GM21737 (cell line): Measurements from ENCODE around the gene DAND5.
A peak's percentile ranks its signal among the peaks of the same experiment; 100 is the strongest.

ENCODE experiments used
- ATAC-seq: cut with Tn5 transposase; IDR thresholded peaks from one replicate; pipeline ENCODE4 v1.9.1; 2021; ENCODE audit warnings: mild to moderate bottlenecking, moderate library complexity; ENCODE audit not compliant: unreplicated experiment

The DAND5 gene, protein sequence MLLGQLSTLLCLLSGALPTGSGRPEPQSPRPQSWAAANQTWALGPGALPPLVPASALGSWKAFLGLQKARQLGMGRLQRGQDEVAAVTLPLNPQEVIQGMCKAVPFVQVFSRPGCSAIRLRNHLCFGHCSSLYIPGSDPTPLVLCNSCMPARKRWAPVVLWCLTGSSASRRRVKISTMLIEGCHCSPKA

DNA sequence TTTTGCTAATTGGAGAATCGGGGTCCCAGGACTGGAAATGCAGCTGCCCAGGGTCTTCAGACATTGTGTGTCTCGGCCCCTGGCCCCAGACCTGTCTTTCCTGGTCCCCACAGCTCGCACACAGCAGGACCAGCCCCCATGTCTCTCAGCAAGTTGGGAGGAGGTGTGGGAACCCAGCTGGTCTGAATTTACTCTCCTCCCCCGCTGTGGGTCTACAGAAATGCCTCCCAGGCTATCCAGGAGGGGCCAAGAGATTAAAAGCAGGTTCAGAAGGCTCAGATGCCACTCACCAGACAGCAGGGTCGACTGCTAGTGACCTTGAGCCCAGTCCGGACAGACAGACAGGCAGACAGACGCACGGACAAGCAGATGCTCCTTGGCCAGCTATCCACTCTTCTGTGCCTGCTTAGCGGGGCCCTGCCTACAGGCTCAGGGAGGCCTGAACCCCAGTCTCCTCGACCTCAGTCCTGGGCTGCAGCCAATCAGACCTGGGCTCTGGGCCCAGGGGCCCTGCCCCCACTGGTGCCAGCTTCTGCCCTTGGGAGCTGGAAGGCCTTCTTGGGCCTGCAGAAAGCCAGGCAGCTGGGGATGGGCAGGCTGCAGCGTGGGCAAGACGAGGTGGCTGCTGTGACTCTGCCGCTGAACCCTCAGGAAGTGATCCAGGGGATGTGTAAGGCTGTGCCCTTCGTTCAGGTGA, at the start of gene DAND5:
Gene DAND5, plus strand, starts transcription at position 285 of the 697 bp plus-strand sequence. Its CDS starts 85 bp downstream, at position 370.
- no peak for ATAC-seq

DNA sequence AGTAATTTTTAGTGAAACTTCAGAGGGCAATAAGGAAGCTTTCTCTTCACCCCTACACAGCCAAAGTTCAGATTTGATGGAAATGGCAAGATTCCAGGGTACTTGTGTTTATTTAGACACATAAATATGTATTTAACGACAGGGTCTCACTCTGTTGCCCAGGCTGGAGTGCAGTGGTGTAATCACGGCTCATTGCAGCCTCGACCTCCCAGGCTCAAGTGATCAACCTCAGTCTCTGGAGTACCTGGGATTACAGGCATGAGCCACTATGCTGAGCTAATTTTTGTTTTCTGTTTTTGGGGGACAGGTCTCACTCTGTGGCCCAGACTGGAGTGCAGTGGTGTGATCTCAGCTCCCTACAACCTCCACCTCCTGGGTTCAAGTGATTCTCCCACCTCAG, 48.3 kb upstream of the DAND5 start:
- ATAC-seq: no peak

DNA sequence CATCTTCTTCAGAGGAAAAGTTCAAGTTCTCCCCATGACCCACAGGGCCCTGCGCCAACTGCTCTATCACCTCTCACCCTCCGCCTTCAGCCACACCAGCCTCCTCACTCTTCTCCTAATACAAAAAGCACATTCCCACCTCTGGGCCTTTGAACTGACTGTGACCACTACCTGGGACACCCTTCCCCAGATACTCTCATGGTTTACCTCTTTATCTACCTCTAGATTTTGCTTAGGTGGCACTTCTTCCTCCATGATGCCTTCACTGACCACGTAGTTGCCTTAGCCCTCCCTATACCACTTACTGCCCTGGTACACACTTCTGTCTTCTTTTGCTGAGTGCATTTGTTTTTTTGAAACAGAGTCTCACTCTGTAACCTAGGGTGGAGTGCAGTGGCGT, 46.4 kb upstream of the DAND5 start:
- ATAC-seq: no peak

DNA sequence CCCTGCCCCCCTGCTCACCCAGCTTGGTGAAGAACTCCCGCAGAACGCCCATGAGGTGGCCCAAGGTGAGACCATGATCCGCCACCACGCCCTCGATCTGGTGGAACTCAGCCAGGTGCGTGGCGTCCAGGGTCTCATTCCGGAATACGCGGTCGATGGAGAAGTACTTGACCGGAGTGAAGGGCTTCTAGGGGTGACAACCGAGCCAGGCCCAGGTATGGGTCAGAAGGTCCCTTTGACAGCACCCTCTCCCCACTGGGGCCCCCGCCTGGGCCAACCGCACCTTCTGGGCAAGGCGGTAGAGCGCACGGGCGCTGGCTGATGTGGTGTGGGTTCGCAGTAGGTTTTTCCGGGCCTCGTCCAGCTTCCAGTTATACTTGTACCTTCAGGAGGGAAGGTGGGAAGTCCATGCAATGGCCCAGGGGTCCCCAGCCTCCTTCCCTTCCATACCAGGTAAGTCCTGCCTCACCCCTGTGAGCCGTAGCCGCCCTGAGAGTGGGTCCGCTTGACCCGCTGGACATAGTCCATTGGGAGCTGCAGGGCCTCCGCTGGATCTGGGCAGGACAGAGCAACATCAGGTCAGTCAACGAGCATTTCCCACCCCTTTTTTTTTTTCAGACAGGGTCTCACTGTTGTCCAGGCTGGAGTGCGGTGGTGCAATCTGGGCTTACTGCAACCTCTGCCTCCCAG, 44.6 kb upstream of the DAND5 start:
- ATAC-seq: no peak

DNA sequence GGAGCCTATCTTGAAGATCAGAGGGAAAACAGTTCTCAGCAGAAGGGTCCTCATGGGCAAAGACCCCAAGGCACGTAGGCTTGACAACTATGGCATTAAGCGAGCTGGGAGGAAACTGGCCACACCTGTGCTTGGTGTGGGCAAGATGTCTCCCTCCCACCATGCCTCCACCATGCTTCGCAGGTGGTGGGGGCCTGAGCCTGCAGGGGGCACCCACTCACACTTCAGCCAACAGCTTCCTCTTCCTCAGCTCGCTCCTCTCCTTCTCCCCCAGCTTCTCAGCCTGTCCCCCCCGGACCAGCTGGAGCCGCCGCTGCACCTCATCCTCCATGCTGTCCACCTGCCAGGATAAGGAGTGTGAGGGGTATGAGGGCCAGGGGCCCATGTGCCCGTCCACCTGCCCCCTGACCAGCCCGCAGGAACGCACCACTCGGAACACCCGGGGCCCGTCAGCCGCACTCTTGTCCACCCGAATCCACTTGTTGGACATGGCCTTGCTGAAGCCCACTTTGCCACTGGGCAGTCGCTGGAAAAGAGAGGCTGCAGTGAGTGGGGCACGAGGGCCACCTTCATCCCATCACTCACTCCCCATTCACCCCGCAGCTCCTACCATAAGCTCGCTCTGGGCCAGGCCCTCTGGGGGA, 39.3 kb upstream of the DAND5 start:
- no peak for ATAC-seq

DNA sequence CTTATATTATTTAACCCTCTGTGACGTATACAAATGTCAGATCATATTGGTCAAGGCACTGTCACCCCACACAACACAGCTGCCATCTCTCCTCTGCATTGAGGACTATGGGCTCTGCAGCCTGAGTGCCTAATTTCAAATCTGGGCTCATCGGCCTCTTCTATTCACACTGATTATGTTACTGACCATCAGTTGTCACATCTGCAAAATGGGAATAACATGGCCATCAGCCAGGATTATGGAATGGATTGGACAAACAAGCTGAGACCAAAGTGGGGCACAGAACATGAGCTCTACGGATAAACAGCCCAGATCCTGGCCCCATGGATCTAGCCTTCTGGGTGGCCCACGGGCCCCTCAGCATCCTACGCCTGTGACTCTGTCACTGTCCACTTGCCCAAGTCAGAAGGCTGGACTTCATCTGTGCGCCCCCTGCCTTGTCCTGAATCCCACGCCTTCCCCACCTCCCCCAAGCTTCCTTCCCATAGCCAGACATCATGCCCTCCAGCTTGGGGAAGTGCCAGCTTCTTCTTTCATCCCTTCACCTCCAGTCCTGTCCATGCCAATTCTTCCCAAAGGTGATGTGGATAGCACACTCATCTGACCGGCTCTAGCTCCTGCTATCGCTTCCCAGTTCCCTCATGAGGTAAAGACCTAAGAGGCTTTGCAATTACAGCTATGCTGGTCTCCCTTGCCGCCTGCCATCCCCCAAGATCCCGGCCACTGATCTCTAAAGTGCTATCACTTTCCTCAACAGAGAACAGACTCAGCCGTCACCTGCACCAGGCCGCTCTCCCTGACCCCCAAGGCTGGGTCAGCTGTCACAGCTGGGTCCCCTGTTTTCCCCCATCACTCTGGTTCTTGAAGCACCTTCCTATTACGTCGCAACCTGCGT, 36.7 kb upstream of the DAND5 start:
- ATAC-seq: no peak

DNA sequence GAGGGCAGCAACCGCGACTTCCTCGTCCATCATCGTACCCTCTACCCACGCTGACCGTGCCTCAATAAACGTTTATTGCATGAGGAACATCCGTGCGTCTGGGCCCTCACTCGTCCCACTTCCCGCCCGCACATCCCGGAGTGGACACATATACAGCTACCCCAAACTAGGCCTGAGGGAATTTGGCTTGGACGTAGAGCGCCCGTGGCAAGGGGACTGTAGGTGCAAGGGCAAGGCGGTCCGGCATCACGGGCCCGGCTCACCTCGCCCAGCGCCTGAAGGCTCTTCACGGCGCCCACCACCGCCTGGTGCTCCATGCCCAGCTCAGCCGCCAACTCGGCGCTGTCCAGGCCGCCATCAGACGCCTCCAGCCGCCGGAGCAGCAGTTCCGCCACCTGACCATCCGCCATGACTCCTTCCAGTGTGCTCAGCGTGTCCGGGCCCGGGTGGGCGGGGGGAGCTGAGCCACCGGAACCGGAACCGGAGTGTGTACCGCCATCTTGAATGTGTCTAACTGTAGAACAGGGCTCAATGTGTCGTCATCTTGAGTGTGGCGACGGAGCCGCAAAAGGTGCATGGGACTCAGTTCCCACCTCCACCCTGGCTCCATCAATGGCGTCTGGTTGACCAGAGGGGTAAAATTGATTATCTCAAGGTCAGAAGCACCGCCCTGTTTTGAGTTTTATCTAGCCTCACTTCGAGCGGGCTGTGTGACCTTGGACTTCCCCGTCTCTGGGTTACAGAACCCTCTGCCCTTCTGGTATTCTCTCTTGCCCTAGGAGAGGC, 35.9 kb upstream of the DAND5 start, which contains the start of gene FARSA:
Gene FARSA, minus strand, starts transcription at position 425 of the 786 bp plus-strand sequence. Its CDS starts 15 bp downstream, at position 410.
- no peak for ATAC-seq

DNA sequence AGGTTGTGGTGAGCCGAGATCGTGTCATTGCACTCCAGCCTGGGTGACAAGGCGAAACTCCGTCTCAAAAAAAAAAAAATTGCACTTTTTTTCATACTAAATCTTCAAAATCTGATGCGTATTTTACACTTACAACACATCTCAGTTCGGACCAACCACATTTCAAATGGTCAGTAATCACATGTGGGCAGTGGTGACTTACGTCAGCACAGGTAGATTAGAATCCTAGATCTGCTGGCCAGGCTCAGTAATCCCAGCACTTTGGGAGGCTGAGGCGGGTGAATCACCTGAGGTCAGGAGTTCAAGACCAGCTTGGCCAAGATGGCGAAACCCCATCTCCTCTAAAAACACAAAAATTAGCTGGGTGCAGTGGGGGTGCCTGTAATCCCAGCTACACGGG, 34.3 kb upstream of the DAND5 start:
- ATAC-seq: no peak

DNA sequence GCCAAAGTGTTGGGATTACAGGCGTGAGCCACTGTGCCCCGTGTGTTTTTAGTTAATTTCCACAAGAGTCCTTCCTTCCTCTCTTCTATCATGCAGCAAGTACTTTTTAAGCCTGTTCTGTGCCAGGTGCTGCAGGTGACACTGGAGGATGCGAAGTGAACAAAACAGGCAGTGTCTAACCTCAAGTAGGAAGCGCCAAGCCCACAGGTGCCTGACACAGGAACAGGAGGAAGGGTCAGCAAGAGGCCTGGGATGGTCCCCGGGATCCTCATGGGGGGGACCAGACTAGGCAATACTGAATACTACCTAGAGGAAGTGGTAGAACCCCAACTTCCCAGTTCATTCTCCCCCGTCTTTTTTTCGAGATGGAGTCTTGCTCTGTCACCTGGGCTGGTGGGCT, 32.8 kb upstream of the DAND5 start:
- ATAC-seq: no peak

DNA sequence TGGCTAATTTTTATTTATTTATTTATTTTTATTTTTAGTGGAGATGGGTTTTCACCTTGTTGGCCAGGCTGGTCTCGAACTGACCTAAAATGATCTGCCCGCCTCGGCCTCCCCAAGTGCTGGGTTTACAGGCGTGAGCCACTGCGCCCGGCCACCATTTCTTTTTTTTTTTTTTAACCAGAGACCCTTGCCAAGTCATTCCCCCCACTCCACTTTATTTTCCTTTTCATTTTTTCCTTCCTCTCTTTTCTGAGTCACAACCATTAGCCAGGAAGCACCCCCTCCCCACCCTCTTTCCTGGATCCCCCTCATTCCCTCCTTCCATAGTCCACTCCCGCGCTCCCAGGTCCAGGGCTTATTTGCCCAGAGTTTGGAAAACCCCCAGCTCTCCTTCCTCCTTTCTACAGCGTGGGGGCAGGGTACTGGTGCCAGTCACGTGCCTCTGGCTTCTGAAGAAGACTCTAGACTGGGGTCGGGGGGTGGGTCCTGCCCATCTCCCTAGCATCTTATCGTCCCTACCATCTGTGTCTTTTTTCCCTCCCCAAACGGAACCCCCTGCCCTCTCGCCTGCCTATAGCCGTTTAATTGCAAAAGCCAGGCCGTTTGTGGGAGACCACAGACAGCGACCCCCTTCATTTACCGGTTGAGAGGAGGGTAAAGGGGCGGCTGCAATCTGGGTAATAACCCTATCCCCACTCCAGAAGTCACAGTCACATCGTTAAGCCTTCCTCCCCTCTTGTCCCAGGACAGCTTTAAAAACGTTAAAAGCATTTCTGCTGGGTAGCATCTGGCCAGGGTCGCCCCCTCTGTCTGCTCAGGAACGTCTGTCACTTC, 32.1 kb upstream of the DAND5 start:
- no peak for ATAC-seq

DNA sequence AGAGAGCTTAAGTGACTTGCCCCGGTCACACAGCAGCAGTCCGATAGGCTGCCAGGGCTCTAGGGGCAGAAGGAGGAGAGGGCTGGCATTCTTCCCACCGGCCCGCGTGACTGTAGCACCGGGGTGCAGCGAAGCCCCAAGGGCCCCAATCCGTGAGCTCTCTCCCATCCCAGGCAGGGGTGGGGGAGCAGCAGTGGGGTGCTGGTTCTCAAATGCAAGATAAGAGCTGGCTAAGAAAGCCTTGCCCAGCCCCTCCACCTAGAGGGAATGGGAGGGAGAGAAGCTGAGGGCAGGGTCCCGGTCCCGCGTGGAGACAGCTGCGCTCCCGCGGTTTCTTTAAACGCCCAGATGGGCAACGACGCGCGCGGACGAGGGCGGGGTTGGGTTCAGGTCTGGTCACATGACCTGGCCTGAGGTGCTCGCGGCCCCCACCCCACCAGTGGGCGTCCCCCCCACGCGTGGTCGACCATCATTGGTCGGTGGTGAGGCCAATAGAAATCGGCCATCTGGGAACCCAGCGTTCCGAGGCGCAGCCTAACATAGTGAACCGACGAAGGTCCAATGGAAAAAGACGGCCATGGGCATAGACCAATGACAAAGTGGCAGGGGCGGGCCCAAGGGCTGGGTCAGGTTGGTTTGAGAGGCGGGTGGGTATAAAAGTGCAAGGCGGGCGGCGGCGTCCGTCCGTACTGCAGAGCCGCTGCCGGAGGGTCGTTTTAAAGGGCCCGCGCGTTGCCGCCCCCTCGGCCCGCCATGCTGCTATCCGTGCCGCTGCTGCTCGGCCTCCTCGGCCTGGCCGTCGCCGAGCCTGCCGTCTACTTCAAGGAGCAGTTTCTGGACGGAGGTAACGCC, 31.2 kb upstream of the DAND5 start, which contains the start of gene CALR:
Gene CALR, plus strand, starts transcription at position 683 of the 852 bp plus-strand sequence. Its CDS starts 71 bp downstream, at position 754.
- peak; percentile 86 for ATAC-seq

DNA sequence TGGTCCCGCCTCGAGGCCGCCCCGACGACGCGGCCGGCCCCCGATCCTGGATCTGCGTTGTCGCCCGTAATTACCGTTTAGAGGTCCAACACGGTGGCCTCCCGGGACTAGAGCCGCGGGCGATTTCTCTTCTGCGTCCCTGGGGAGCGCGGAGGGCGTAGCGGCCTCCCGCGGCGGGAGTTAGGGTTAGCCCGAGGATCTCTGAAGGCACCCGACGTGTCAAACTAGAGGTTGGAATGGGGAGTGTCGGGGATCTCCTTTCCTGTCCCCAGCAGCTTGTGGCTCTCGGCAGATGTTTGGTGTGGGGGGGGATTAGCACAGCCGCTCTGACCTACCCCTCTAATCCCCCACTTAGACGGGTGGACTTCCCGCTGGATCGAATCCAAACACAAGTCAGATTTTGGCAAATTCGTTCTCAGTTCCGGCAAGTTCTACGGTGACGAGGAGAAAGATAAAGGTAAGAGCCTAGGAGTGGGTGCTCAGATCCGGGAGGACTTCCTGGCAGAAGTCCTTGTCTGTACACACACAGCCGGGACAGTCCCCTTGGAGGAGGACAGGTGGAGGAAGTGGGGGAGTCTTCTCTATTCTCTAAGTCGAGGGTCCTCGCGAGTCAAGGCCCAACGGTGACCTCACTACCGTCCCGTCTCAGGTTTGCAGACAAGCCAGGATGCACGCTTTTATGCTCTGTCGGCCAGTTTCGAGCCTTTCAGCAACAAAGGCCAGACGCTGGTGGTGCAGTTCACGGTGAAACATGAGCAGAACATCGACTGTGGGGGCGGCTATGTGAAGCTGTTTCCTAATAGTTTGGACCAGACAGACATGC, 30.4 kb upstream of the DAND5 start:
- no peak for ATAC-seq

DNA sequence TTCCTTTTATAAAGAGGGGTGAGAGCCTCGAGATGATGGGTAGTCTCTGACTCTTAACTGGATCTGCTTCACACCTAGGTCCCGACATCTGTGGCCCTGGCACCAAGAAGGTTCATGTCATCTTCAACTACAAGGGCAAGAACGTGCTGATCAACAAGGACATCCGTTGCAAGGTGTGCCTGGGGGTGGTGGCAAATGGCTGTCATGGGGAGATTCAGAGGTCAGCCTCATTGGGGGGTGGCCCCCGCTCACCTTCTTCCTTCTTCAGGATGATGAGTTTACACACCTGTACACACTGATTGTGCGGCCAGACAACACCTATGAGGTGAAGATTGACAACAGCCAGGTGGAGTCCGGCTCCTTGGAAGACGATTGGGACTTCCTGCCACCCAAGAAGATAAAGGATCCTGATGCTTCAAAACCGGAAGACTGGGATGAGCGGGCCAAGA, 29.4 kb upstream of the DAND5 start:
- no peak for ATAC-seq

DNA sequence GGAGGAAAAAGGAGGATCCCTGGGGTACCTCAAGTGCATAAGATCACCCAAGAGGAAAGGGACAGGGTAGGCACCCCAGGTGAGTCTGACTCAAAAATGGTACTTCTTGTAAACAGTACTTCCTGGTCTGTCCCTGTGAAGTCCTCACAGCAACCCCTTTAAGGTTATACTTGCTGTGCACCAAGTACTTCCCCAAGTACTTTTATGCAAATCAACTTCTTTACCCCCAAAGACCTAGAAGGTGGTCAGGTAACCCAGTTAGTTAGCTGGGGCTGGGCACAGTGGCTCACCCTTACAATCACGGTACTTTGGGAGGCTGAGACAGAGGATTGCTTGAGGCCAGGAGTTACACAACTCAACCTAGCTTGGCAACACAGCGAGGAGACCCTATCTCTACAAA, 28.5 kb upstream of the DAND5 start:
- no peak for ATAC-seq

DNA sequence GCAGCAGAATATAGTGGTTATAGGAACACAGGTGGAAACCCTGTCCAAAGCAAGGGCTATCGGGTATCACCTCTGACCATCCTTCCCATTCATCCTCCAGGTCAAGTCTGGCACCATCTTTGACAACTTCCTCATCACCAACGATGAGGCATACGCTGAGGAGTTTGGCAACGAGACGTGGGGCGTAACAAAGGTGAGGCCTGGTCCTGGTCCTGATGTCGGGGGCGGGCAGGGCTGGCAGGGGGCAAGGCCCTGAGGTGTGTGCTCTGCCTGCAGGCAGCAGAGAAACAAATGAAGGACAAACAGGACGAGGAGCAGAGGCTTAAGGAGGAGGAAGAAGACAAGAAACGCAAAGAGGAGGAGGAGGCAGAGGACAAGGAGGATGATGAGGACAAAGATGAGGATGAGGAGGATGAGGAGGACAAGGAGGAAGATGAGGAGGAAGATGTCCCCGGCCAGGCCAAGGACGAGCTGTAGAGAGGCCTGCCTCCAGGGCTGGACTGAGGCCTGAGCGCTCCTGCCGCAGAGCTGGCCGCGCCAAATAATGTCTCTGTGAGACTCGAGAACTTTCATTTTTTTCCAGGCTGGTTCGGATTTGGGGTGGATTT, 25.8 kb upstream of the DAND5 start:
- no peak for ATAC-seq

DNA sequence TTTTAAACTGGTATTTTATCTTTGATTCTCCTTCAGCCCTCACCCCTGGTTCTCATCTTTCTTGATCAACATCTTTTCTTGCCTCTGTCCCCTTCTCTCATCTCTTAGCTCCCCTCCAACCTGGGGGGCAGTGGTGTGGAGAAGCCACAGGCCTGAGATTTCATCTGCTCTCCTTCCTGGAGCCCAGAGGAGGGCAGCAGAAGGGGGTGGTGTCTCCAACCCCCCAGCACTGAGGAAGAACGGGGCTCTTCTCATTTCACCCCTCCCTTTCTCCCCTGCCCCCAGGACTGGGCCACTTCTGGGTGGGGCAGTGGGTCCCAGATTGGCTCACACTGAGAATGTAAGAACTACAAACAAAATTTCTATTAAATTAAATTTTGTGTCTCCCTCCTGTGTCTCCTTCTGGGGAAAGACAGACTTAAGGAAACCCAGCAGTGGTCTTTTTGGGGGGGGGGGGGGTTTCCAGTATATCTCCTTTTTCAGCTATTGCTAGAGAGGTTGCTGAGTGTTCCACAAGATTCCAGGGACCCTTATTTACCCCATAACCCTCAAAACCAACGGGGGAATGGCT, 25.2 kb upstream of the DAND5 start:
- ATAC-seq: no peak
